AG10803 (cell line): Measurements from ENCODE around the gene NDUFA7.
A peak's percentile ranks its signal among the peaks of the same experiment; 100 is the strongest.

ENCODE experiments used
- DNase-seq: peaks from one replicate; pipeline ENCODE4 v3.0.0; 2010; ENCODE audit warnings: low read depth
- H3K4me3 ChIP-seq: 2 replicates; pipeline ENCODE4 v1.5.1; 2011; ENCODE audit warnings: mild to moderate bottlenecking, low read length, control low read depth
- TF ChIP-seq, protein P1 (sequence below): conservative IDR thresholded peaks from 2 replicates; pipeline ENCODE4 v1.5.1; 2011; ENCODE audit warnings: mild to moderate bottlenecking, low read length, control low read depth, inconsistent platforms

NDUFA7 gene

DNA sequence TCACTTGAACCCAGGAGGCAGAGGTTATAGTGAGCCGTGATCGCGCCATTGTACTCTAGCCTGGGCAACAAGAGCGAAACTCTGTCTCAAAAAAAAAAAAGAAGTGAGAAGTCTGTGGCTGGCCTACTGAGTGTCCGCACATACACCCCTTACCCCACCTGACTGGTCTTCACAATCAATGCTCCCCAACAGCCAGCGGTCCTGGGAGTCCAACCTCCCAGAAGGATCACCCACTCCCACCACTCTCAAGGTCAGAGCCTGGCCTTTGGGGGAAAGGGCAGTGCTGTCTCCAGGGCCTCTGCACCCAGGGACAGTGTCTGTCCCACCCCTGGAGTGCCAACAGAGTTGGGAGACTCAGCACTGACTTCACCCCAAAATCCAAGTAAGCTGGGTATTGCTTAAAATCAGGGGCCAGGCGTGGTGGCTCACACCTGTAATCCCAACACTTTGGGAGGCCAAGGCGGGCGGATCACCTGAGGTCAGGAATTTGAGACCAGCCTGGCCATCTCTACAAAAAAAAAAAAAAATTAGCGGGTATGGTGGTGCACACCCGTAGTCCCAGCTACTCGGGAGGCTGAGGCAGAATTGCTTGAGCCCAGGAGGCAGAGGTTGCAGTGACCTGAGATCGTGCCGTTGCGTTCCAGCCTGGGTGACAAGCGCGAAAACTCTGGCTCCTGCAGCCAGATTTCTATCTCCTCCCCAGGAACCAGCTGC lies 10.7 kb downstream of the NDUFA7 start:
- TF ChIP-seq, protein P1, sequence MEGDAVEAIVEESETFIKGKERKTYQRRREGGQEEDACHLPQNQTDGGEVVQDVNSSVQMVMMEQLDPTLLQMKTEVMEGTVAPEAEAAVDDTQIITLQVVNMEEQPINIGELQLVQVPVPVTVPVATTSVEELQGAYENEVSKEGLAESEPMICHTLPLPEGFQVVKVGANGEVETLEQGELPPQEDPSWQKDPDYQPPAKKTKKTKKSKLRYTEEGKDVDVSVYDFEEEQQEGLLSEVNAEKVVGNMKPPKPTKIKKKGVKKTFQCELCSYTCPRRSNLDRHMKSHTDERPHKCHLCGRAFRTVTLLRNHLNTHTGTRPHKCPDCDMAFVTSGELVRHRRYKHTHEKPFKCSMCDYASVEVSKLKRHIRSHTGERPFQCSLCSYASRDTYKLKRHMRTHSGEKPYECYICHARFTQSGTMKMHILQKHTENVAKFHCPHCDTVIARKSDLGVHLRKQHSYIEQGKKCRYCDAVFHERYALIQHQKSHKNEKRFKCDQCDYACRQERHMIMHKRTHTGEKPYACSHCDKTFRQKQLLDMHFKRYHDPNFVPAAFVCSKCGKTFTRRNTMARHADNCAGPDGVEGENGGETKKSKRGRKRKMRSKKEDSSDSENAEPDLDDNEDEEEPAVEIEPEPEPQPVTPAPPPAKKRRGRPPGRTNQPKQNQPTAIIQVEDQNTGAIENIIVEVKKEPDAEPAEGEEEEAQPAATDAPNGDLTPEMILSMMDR = no peak
- no peak overlapping the region for H3K4me3 ChIP-seq
- DNase-seq = no peak

DNA sequence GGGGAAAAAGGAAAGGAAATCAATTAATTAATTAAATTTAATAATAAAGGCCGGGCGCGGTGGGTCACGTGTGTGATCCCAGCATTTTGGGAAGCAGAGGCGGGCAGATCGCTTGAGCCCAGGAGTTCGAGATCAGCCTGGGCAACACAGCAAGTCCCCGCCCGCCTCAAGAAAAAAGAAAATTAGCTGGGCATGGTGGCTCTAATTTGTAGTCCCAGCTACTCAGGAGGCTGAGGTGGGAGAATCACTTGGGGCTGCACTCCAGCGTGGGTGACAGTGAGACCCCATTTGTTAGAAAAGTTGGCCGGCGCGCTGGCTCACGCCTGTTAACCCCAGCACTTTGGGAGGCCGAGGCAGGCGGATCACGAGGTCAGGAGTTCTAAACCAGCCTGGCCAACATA lies 12.3 kb downstream of the NDUFA7 start:
- no peak overlapping the region for H3K4me3 ChIP-seq
- TF ChIP-seq, protein P1 = no peak

DNA sequence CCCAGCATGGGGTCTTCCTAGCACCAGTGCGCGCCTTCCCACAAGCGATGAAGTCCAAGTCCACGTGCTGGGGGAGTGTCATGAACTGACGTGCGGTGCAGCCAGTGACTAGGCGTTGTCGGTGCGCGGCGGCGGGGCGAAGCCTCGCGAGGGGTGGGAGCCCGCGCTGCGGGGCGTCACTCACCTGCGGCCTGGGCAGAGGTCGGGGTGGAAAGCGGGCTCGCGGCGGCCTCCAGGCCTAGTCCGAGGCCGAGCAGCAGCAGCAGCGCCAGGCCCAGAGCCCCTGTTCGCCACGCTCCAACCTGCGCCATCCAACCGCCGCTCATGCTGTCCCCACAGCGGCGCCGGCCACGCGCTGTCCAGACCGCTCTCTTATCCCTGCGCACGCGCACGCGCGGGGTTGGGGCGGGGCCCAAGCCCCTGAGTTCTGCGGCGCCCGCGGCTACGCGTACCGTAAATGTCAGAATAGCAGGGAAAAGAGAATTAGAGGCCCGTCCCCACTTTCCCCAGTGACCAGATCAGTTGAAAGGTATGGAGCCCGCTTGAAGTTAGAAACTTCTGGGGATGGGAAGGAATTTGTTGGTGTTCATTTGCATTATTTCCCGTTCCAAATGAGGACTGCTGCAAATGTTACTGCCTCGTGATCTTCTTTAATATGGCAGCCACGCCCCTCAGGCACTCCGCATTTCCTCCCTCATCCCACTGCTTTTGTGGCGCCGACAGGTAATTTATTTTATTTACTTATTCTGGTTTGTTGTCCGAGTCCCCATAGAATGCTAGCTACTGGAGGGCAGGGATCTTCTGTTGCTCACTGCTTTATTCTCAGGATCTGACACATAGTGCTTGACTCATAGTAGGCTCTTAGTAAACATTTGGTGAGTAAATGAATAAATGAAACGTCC lies 13.0 kb downstream of the NDUFA7 start, which contains the start of gene CD320:
Gene CD320, minus strand, starts transcription at position 394 of the 902 bp plus-strand sequence. Its CDS starts 68 bp downstream, at position 326.
- TF ChIP-seq, protein P1 = no peak
- peak within 1 kb of the TSS; percentile 66 for H3K4me3 ChIP-seq
- peak; percentile 83 for DNase-seq

More for the DNA sequence above, 12.3 kb downstream of the NDUFA7 start:
- DNase-seq = no peak

DNA sequence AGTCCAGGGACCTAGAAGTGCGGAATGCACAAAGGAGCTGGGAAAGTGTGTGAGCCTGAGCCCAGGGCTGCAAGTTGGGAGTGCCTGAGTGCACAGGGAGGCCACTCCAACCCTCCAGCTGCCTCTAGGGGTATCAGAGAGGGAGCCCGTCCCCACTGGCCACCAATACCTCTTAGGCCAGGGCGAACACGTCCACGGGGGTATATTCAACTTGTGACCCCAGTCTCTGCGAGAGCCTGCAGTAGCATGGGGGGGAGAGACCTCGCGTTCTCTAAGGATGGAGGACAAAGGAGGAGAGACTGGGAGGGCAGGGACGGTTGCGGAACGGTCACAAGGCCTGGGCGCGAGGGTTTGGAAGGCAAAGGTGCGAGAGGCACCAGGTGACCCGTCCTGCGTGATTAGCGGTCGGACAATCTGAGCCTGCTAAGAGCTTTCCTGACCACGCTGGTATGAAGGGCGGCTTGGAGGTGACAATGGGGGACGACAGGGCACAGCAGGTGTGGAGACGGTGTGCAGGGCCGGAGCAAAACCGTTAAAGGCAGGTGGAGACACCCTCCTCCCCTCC lies 13.7 kb downstream of the NDUFA7 start:
- no peak for DNase-seq
- TF ChIP-seq, protein P1 = no peak
- H3K4me3 ChIP-seq = peak overlapping the region; percentile 66

DNA sequence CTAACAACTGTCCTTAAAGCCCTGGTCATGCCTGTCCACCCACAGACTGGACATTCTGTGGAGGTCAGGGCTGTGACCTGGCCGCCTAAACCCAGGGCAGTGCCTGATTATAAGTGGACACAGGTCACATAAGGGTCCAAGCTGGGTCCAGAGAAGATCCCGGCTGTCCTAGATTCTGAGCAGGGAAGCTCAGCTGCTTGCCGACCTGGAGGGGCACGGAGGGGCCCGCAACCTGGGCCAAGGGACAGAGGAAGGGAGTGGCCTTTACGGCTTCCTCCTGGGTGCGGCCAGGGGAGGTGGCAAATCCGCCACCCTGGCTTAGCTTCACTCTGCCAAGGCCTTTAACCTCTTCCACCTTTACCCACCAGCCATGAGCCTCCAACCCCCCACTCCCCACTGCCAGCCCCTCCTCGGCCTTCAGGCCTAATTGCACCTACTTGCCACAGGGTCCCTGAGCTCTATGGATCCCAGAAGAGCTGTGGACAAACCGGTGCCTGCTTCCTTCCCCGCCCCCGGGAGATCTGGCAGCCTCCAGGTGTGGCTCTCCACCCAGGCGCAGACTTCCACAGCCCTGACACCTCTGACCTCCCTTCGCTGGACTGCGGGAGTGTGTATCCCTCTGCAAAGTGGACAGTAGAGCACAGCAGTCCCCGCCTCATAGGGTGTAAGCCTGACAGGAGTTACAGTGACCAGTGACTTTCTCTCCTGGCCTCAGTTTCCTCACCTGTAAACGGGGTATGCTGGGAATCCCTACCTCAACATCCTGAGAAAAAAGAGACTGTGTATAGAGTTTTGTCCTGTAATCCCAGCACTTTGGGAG lies 14.7 kb downstream of the NDUFA7 start:
- TF ChIP-seq, protein P1 = no peak
- no peak for DNase-seq
- H3K4me3 ChIP-seq = no peak overlapping the region

DNA sequence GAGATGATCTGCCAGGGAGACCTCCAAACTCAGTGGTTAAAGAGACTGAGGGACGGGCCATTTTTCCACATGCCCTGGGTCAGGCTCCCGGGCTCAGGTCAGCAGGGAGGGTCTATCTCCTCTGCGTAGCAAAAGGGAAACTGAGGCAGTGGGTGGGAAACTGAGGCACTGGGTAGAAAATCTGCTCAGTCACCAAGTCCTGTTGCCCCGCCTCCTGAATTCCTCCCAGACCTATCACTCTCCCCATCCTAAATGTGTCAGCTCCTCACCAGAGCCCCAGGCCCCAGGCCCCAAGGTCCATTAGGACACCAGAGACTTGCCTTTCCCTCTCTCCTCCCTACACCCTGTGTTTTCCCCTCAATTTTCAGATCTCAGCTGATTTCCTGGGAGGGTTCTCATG lies 15.4 kb downstream of the NDUFA7 start:
- no peak for DNase-seq
- TF ChIP-seq, protein P1 = no peak
- H3K4me3 ChIP-seq = no peak overlapping the region
